Suprapubic skin (tissue), 4 donors: ENCODE data around the gene CAMK1.

Experiments used
- CTCF ChIP-seq, 2 donors: fragments of 200-600 bp in 1 of 2; fragments of 450-650 bp in 1 of 2; sonication (generic) in 1 of 2; IDR thresholded peaks; one replicate each; pipeline ENCODE4 v1.5.1; 2016 to 2019; ENCODE audit warnings: antibody characterized with exemption in 2 of 2, mild to moderate bottlenecking in 1 of 2, moderate library complexity in 1 of 2
- EP300 ChIP-seq: sonication (generic); formaldehyde crosslinking; IDR thresholded peaks from one replicate; pipeline ENCODE4 v1.6.1; 2017; ENCODE audit warnings: antibody characterized with exemption
- POLR2A ChIP-seq, 2 donors: fragments of 450-650 bp; IDR thresholded peaks; one replicate each; pipeline ENCODE4 v1.6.1; 2017; ENCODE audit warnings: antibody characterized with exemption in 2 of 2, mild to moderate bottlenecking in 2 of 2, moderate library complexity in 2 of 2
- POLR2AphosphoS5 ChIP-seq, 3 donors: sonication (generic); formaldehyde crosslinking; IDR thresholded peaks; one replicate each; pipeline ENCODE4 v1.6.1; 2017; ENCODE audit warnings: antibody characterized with exemption in 3 of 3

- TF ChIP-seq CTCF (IDR thresholded peaks at IDR 0.05) = no peak
- TF ChIP-seq EP300 = no peak
- TF ChIP-seq POLR2A (IDR thresholded peaks at IDR 0.05) = no peak
- TF ChIP-seq POLR2AphosphoS5 (IDR thresholded peaks at IDR 0.05) = no peak
Observed at GRCh38 chr3:9749296-9749644, 20.5 kb downstream of the CAMK1 start.
